AG09319 (cell line): Measurements from ENCODE around the gene TIMM17B.
"Not testable (repeated sequence)": the region's sequence is repeated elsewhere in the genome, so short reads cannot be mapped to it uniquely, and the experiment has no call there.

Source experiments
- DNase-seq: peaks from one replicate; pipeline ENCODE4 v3.0.0-alpha.2; 2010; ENCODE audit warnings: low read depth; ENCODE audit errors: extremely low read depth
- CTCF ChIP-seq: IDR thresholded peaks from 2 replicates; pipeline ENCODE4 v1.5.1; 2011; ENCODE audit warnings: low read depth, mild to moderate bottlenecking, inconsistent platforms, low read length, moderate library complexity

The TIMM17B gene

GRCh38 chrX:48864210-48864609, 33.4 kb downstream of the TIMM17B start:
- TF ChIP-seq CTCF, result no peak
- DNase-seq, result no peak

- DNase-seq, result no peak
- peak; percentile 30 for TF ChIP-seq CTCF
Observed at GRCh38 chrX:48854898-48855297, 42.7 kb downstream of the TIMM17B start.

GRCh38 chrX:48854121-48854804, 43.3 kb downstream of the TIMM17B start:
- DNase-seq, result not testable (repeated sequence)

- DNase-seq, result not testable (repeated sequence)
Observed at GRCh38 chrX:48853494-48853893, 44.1 kb downstream of the TIMM17B start.

- TF ChIP-seq CTCF, result no peak
- DNase-seq, result no peak
Observed at GRCh38 chrX:48852857-48853256, 44.7 kb downstream of the TIMM17B start.

- no peak for DNase-seq
- TF ChIP-seq CTCF, result no peak
Observed at GRCh38 chrX:48848847-48849246, 48.7 kb downstream of the TIMM17B start.
